GM18505 (cell line): ENCODE measurements around the gene MAN2B1.
"Not testable (repeated sequence)": the region's sequence is repeated elsewhere in the genome, so short reads cannot be mapped to it uniquely, and the experiment has no call there.

Source experiments
- ATAC-seq: cut with Tn5 transposase; IDR thresholded peaks from one replicate; pipeline ENCODE4 v1.9.1; 2021; ENCODE audit not compliant: unreplicated experiment
- POLR2A ChIP-seq: IDR thresholded peaks from 4 replicates; pipeline ENCODE4 v1.6.1; 2011; ENCODE audit warnings: borderline replicate concordance; ENCODE audit not compliant: insufficient read depth, insufficient read length; ENCODE audit errors: extremely low read depth

MAN2B1 gene

GRCh38 chr19:12696366-12697335 lies 30.1 kb upstream of the MAN2B1 start, which contains the start of gene FBXW9:
TSS of gene FBXW9 (minus strand) at chr19:12696631. CDS start at chr19:12696581, 50 bp downstream.
- ATAC-seq, result peak; percentile 71
- TF ChIP-seq POLR2A, result peak; percentile 86

- TF ChIP-seq POLR2A, result no peak
- ATAC-seq, result peak; percentile 17
Observed at GRCh38 chr19:12695997-12696365, 29.4 kb upstream of the MAN2B1 start.

- TF ChIP-seq POLR2A, result no peak
- no peak for ATAC-seq
Observed at GRCh38 chr19:12695514-12695913, 29.0 kb upstream of the MAN2B1 start.

GRCh38 chr19:12695096-12695495 lies 28.6 kb upstream of the MAN2B1 start:
- ATAC-seq, result no peak
- no peak for TF ChIP-seq POLR2A

- no peak for TF ChIP-seq POLR2A
- ATAC-seq, result no peak
Observed at GRCh38 chr19:12694641-12695040, 28.1 kb upstream of the MAN2B1 start.

- TF ChIP-seq POLR2A, result no peak
Observed at GRCh38 chr19:12692960-12693359, 26.4 kb upstream of the MAN2B1 start.

GRCh38 chr19:12689581-12690216 lies 23.2 kb upstream of the MAN2B1 start:
- no peak for TF ChIP-seq POLR2A
- no peak for ATAC-seq

More at GRCh38 chr19:12692960-12693359, 26.4 kb upstream of the MAN2B1 start:
- no peak for ATAC-seq

- TF ChIP-seq POLR2A, result no peak
- no peak for ATAC-seq
Observed at GRCh38 chr19:12689012-12689411, 22.5 kb upstream of the MAN2B1 start.

GRCh38 chr19:12687496-12688196 lies 21.1 kb upstream of the MAN2B1 start, which contains the start of gene GNG14:
TSS of gene GNG14 (plus strand) at chr19:12687998. CDS start at chr19:12688049, 51 bp downstream.
- no peak for ATAC-seq
- no peak for TF ChIP-seq POLR2A

- ATAC-seq, result no peak
- TF ChIP-seq POLR2A, result no peak
Observed at GRCh38 chr19:12685831-12686230, 19.3 kb upstream of the MAN2B1 start.

- TF ChIP-seq POLR2A, result peak; percentile 75
- ATAC-seq, result peak; percentile 61
Observed at GRCh38 chr19:12681074-12681987, 14.8 kb upstream of the MAN2B1 start, which contains the start of gene DHPS. TSS of gene DHPS (minus strand) at chr19:12681880. CDS start at chr19:12681766, 114 bp downstream.

GRCh38 chr19:12680034-12680433 lies 13.5 kb upstream of the MAN2B1 start:
- TF ChIP-seq POLR2A, result no peak
- no peak for ATAC-seq

GRCh38 chr19:12678039-12678438 lies 11.5 kb upstream of the MAN2B1 start:
- ATAC-seq, result not testable (repeated sequence)
